ENCODE results near the gene CYP2C8. TPM values are rescaled to one million over a fixed set of nuclear protein-coding genes. Genes with fewer than 3 reads are reported as not detected.
"Not testable (repeated sequence)": the region's sequence is repeated elsewhere in the genome, so short reads cannot be mapped to it uniquely, and the experiment has no call there.

CYP2C8 gene
- total and polyA plus RNA-seq, 9 donors = 0.12 to 4.3 (median 0.49) TPM; not detected in 1

DNA sequence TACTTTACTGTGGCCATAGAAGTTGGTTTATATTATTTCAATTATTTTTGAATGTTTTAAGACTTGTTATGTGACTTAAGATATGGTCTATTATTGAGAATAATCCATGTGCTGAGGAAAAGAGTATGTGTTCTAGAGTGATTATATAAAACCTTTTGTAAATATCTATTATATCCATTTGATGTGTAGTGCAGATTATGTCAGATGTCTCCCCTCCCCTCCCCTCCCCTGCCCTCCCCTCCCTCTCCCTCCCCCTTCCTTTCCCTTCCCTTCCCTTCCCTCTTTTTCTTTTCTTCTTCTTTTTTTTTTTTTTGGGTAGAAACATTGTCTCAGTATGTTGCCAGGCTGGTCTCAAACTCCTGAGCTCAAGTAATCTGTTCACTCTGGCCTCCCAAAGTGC, 8.3 kb upstream of the CYP2C8 start:
- no peaks in the 10 kb centered on the region for H3K4me1 ChIP-seq (ENCODE audit: insufficient read depth)
- H3K27me3 ChIP-seq = no peaks in the 10 kb centered on the region
- DNase-seq = no peak
- H3K9me3 ChIP-seq = no peaks in the 10 kb centered on the region
- no peaks in the 10 kb centered on the region for H3K36me3 ChIP-seq
- no peak overlapping the region for H3K4me3 ChIP-seq
- intact Hi-C loops (cut with DNase I) = no loop called here
- no peak overlapping the region for H3K27ac ChIP-seq
- TF ChIP-seq EP300 (IDR thresholded peaks at IDR 0.05) (no peak), POLR2A (IDR thresholded peaks at IDR 0.05) (no peak)
- TF ChIP-seq, protein P1, sequence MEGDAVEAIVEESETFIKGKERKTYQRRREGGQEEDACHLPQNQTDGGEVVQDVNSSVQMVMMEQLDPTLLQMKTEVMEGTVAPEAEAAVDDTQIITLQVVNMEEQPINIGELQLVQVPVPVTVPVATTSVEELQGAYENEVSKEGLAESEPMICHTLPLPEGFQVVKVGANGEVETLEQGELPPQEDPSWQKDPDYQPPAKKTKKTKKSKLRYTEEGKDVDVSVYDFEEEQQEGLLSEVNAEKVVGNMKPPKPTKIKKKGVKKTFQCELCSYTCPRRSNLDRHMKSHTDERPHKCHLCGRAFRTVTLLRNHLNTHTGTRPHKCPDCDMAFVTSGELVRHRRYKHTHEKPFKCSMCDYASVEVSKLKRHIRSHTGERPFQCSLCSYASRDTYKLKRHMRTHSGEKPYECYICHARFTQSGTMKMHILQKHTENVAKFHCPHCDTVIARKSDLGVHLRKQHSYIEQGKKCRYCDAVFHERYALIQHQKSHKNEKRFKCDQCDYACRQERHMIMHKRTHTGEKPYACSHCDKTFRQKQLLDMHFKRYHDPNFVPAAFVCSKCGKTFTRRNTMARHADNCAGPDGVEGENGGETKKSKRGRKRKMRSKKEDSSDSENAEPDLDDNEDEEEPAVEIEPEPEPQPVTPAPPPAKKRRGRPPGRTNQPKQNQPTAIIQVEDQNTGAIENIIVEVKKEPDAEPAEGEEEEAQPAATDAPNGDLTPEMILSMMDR (IDR thresholded peaks at IDR 0.05) = no peak

DNA sequence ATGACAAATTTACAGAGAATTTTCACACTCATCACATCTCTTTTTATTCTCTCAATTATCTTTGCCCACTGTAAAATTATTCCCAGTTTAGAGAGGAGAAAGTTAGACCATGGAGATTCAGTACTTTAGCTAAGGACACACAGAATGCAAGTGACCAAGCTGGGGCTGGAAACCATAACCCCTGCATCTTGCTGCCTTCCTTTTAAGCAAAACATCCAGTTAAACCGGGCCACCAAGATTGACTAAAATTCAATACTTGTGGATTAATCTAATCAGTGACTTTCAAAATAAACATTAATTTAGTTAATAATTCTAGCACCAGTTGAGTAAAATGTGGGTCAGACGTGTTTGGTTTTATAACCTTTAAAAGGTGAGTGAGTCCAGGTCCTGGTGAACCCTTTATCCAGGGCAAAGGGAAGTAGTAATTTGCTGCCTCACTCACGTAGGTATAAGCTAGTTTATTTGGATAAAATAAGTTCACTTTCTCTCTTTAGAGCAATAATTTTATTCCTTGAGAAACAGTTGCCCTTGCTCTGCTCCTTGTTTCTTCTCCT, 1.9 kb upstream of the CYP2C8 start:
- intact Hi-C loops (cut with DNase I) = no loop called here
- Histone ChIP-seq H3K27me3 (no peaks in the 10 kb centered on the region), H3K36me3 (no peaks in the 10 kb centered on the region), H3K27ac (no peak overlapping the region), H3K4me1 (ENCODE audit: insufficient read depth) (no peaks in the 10 kb centered on the region), H3K4me3 (no peak overlapping the region), H3K9me3 (no peaks in the 10 kb centered on the region)
- DNase-seq = no peak
- 40 to 62% (median 59%) methylated on average over 3 of the region's 3 CpGs for WGBS, 3 donors
- TF ChIP-seq, protein P1 (IDR thresholded peaks at IDR 0.05) = no peak

GRCh38 chr10:95064125-95064524, 5.2 kb downstream of the CYP2C8 start:
- intact Hi-C loops (cut with DNase I); H3K36me3 ChIP-seq; H3K27ac ChIP-seq; H3K4me3 ChIP-seq; H3K4me1 ChIP-seq (ENCODE audit: insufficient read depth); DNase-seq; H3K27me3 ChIP-seq; H3K9me3 ChIP-seq: not testable (repeated sequence)
- WGBS, 3 donors = 69 to 82% (median 70%) methylated on average over 4 of the region's 4 CpGs

GRCh38 chr10:95056744-95057363, 12.4 kb downstream of the CYP2C8 start:
- WGBS, 3 donors = 70 to 77% (median 71%) methylated on average over 3 of the region's 3 CpGs
- intact Hi-C loops (cut with DNase I) = no loop called here
- H3K4me3 ChIP-seq = no peak overlapping the region
- no peak for TF ChIP-seq POLR2A (IDR thresholded peaks at IDR 0.05)
- TF ChIP-seq, protein P1 (IDR thresholded peaks at IDR 0.05) = no peak
- TF ChIP-seq EP300 (IDR thresholded peaks at IDR 0.05) = no peak
- H3K27ac ChIP-seq = no peak overlapping the region
- no peaks in the 10 kb centered on the region for H3K4me1 ChIP-seq (ENCODE audit: insufficient read depth)
- no peak for DNase-seq
- no peaks in the 10 kb centered on the region for H3K9me3 ChIP-seq
- H3K36me3 ChIP-seq = no peaks in the 10 kb centered on the region
- H3K27me3 ChIP-seq = no peaks in the 10 kb centered on the region

GRCh38 chr10:95049919-95050318, 19.4 kb downstream of the CYP2C8 start:
- WGBS, 3 donors = 68 to 79% (median 75%) methylated on average over 2 of the region's 2 CpGs
- Histone ChIP-seq H3K27ac (no peak overlapping the region), H3K9me3 (no peaks in the 10 kb centered on the region), H3K27me3 (no peaks in the 10 kb centered on the region), H3K36me3 (no peaks in the 10 kb centered on the region), H3K4me3 (no peak overlapping the region), H3K4me1 (ENCODE audit: insufficient read depth) (no peaks in the 10 kb centered on the region)
- intact Hi-C loops (cut with DNase I) = no loop called here
- DNase-seq = no peak
- TF ChIP-seq, protein P1 (IDR thresholded peaks at IDR 0.05) = no peak
- TF ChIP-seq POLR2A (IDR thresholded peaks at IDR 0.05) (no peak), EP300 (IDR thresholded peaks at IDR 0.05) (no peak)

Measured in ovary (tissue), 9 donors.